ENCODE results near the gene FBLIM1. TPM values are rescaled to one million over a fixed set of nuclear protein-coding genes. Genes with fewer than 3 reads are reported as not detected.

The FBLIM1 gene
- total RNA-seq, 1 experiment from 2014 or later, result 6.0 TPM

- Histone ChIP-seq H3K4me1 (ENCODE audit: control insufficient read depth in 1 of 2, insufficient read depth in 2 of 2, low read length in 2 of 2) (peaks cover 7 to 17% of the 10 kb centered on the region in 2 experiments; a peak in 3 of 4 replicates), H3K9me2 (ENCODE audit: insufficient read depth) (no peaks in the 10 kb centered on the region), H3K4me3 (replicated peaks in 1 of 2; ENCODE audit: low read depth in 1 of 2, low read length in 2 of 2) (no peak overlapping the region), H3K4me2 (ENCODE audit: low read length) (no peak overlapping the region), H3K79me2 (ENCODE audit: insufficient read depth, low read length) (no peaks in the 10 kb centered on the region), H3K36me3 (ENCODE audit: control insufficient read depth in 1 of 2, insufficient read depth in 2 of 2, low read length in 2 of 2) (no peaks in the 10 kb centered on the region), H3K9me3 (ENCODE audit: control insufficient read depth in 1 of 2, insufficient read depth in 1 of 2, low read depth in 1 of 2, low read length in 2 of 2) (no peaks in the 10 kb centered on the region), H3K27ac (ENCODE audit: low read depth, low read length) (no peak overlapping the region), H3K27me3 (ENCODE audit: insufficient read depth, low read length) (no peaks in the 10 kb centered on the region), H3K9ac (ENCODE audit: low read length) (no peak overlapping the region), H2AFZ (ENCODE audit: low read depth, low read length, poor library complexity, severe bottlenecking) (no peak overlapping the region), H4K20me1 (ENCODE audit: insufficient read depth) (no peaks in the 10 kb centered on the region)
- ChIA-PET POLR2A (no interaction called here), RAD21 (ENCODE audit: low non-redundant PET in 1 of 2, low total read pairs in 2 of 2, uncharacterized antibody in 2 of 2, unreplicated experiment in 2 of 2) (no interaction called here), CTCF (interaction anchor here (3.0 kb wide), 1 partner anchor 14 kb away, joined by 13 read pairs; no protein-coding TSS in a partner anchor)
- intact Hi-C loops (cut with micrococcal nuclease), result no loop called here
- BruUV-seq (replicated peaks), result no TSS peak
- no peak for TF ChIP-seq ATF3 (IDR thresholded peaks at IDR 0.05)
- TF ChIP-seq YY1 (IDR thresholded peaks at IDR 0.05; ENCODE audit: extremely low read depth, insufficient replicate concordance, low read depth, low read length), result no peak
- no peak for TF ChIP-seq CEBPB (IDR thresholded peaks at IDR 0.05; ENCODE audit: low read depth)
- TF ChIP-seq ZNF274 (IDR thresholded peaks at IDR 0.05; ENCODE audit: low read depth, low read length), result no peak
- no peak for TF ChIP-seq EGR1 (IDR thresholded peaks at IDR 0.05; ENCODE audit: low read depth)
- no peak for TF ChIP-seq RAD21 (IDR thresholded peaks at IDR 0.05; ENCODE audit: low read depth)
- TF ChIP-seq FOSL1 (IDR thresholded peaks at IDR 0.05; ENCODE audit: low read depth), result no peak
- TF ChIP-seq ELF1 (IDR thresholded peaks at IDR 0.05; ENCODE audit: borderline replicate concordance, low read depth), result no peak
- TF ChIP-seq ZFX (IDR thresholded peaks at IDR 0.05), result no peak
- TF ChIP-seq MAX (IDR thresholded peaks at IDR 0.05), result no peak
- no peak for TF ChIP-seq POLR2AphosphoS5 (IDR thresholded peaks at IDR 0.05; ENCODE audit: low read depth, low read length)
- DNase-seq (ENCODE audit: low read depth, low spot score), result no peak
- 0 out of 2 replicates have a peak, but pooled peaks have one; percentile 19 for ATAC-seq
Observed at GRCh38 chr1:15777909-15778707, 19.5 kb downstream of the FBLIM1 start.

All from HCT116 (cell line).